Activated CD4-positive, alpha-beta T cell treated with anti-CD3 and anti-CD28 coated beads, Interleukin-2, amount 10 ng/mL, durations not matched to agents 7 days and 5 days (primary cell): ENCODE results near the gene NEAT1. TPM values are rescaled to one million over a fixed set of nuclear protein-coding genes. Genes with fewer than 3 reads are reported as not detected.
"Not testable (repeated sequence)": the region's sequence is repeated elsewhere in the genome, so short reads cannot be mapped to it uniquely, and the experiment has no call there.

Source experiments
- CTCF ChIA-PET: fragments of 350-600 bp; sonication (Branson Sonifier 250); formaldehyde crosslinking; loops from one replicate; lab custom pipeline; 2021; ENCODE audit warnings: antibody characterized with exemption; lab: Charles Lee
- POLR2A ChIA-PET: fragments of 350-600 bp; sonication (Branson Sonifier 250); formaldehyde crosslinking; loops from one replicate; lab custom pipeline; 2021; ENCODE audit warnings: antibody characterized with exemption; lab: Charles Lee
- DNase-seq: peaks from one replicate; pipeline ENCODE4 v3.0.0-alpha.2; 2020
- H3K27ac Mint-ChIP-seq: one replicate; pipeline ENCODE4 v1.8.0; 2021; ENCODE audit warnings: mild to moderate bottlenecking, moderate library complexity, mixed read lengths
- H3K27me3 Mint-ChIP-seq: one replicate; pipeline ENCODE4 v1.8.0; 2021; ENCODE audit warnings: mixed read lengths
- H3K36me3 Mint-ChIP-seq: one replicate; pipeline ENCODE4 v1.8.0; 2021; ENCODE audit warnings: low read depth, mixed read lengths
- H3K4me1 Mint-ChIP-seq: one replicate; pipeline ENCODE4 v1.8.0; 2021; ENCODE audit warnings: mixed read lengths
- H3K4me3 Mint-ChIP-seq: one replicate; pipeline ENCODE4 v1.8.0; 2021; ENCODE audit warnings: mild to moderate bottlenecking, moderate library complexity, mixed read lengths
- H3K9me3 Mint-ChIP-seq: one replicate; pipeline ENCODE4 v1.8.0; 2021; ENCODE audit warnings: mixed read lengths
- total RNA-seq, 2 experiments: library from RNA; stranded (reverse); gene quantifications; one replicate each; pipeline ENCODE4 v1.2.3, GENCODE V29; 2021

Gene NEAT1
- total RNA-seq, 2 experiments from 2014 or later, result 463 to 610 TPM

DNA sequence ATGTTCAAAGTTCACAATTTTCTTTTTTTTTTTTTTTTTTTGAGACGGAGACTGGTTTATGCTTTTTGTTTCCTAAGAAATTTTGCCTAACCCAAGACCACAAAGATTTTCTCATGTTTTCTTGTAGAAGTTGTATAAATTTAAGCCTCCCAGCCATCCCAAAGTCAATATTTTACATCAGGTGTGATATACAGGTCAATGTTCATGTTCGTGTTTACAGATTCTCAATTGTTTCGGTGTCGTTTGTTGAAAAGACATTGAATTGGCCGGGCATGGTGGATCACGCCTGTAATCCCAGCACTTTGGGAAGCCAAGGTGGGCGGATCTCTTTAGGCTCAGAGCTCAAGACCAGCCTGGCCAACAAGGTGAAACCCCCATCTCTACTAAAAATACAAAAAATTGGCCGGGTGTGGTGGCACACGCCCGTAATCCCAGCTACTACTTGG lies 20.8 kb upstream of the NEAT1 start:
- peaks cover 14% of the 10 kb centered on the region for H3K36me3 Mint-ChIP-seq
- H3K27me3 Mint-ChIP-seq, result no peaks in the 10 kb centered on the region
- CTCF ChIA-PET, result interaction anchor here (0.6 to 1.0 kb wide), 3 partner anchors 10 to 192 kb away, joined by 3 to 4 read pairs (median 3); no protein-coding TSS in a partner anchor
- POLR2A ChIA-PET, result no interaction called here
- H3K4me1 Mint-ChIP-seq, result peaks cover 6% of the 10 kb centered on the region
- no peak overlapping the region for H3K27ac Mint-ChIP-seq
- no peak for DNase-seq
- H3K9me3 Mint-ChIP-seq, result no peaks in the 10 kb centered on the region
- no peak overlapping the region for H3K4me3 Mint-ChIP-seq

DNA sequence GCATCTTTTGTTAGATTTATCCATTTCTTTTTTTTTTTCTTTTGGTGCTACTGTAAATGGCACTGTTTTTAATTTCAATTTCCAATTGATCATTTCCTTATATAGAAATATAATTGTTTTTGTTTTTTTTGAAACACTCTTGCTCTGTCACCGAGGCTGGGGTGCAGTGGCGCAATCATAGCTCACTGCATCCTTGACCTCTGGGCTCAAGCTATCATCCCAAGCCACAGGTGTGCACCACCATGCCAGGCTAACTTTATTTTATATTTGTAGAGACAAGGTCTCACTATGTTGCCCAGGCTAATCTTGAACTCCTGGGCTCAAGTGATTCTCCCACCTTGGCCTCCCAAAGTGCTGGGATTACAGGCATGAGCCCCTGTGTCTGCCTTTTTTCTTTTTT lies 19.8 kb upstream of the NEAT1 start:
- H3K27ac Mint-ChIP-seq, result no peak overlapping the region
- no peak for DNase-seq
- H3K27me3 Mint-ChIP-seq, result no peaks in the 10 kb centered on the region
- H3K4me1 Mint-ChIP-seq, result peaks cover 6% of the 10 kb centered on the region
- H3K36me3 Mint-ChIP-seq, result peaks cover 10% of the 10 kb centered on the region
- no peaks in the 10 kb centered on the region for H3K9me3 Mint-ChIP-seq
- ChIA-PET CTCF (interaction anchor here (1.0 kb wide), 1 partner anchor 191 kb away, joined by 3 read pairs; no protein-coding TSS in a partner anchor), POLR2A (no interaction called here)
- no peak overlapping the region for H3K4me3 Mint-ChIP-seq

DNA sequence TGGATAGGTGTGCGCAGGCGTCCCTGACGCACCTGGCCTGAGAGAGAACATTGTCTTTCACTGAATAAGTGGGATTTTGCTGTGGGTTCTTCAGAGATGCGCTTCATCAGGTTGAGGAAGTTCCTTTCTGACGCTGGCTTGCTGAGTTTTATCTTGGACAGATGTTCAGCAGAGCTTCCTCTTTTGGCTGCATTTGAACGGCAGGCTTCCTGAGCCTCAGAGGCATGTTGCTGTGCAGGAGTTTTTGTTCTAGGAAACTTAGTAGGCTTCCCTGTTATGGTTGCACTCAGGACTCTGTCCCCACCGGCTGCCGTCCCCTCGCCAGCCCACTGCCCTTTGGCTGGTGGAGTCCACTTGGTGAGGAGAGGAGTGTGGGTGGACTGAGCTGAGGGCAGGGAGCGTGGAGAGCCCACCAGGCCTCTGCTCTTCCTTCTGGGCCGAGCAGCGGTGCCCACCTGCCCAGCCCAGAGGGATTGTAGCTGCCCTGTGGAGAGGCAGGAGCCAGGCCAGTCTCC lies 18.9 kb upstream of the NEAT1 start:
- ChIA-PET POLR2A (no interaction called here), CTCF (interaction anchor here (2.6 kb wide), 1 partner anchor 12 kb away, joined by 13 read pairs; no protein-coding TSS in a partner anchor)
- no peak for DNase-seq
- Mint-ChIP-seq H3K36me3 (peaks cover 12% of the 10 kb centered on the region), H3K27me3 (no peaks in the 10 kb centered on the region), H3K27ac (no peak overlapping the region), H3K4me3 (no peak overlapping the region), H3K9me3 (no peaks in the 10 kb centered on the region), H3K4me1 (peaks cover 6% of the 10 kb centered on the region)

DNA sequence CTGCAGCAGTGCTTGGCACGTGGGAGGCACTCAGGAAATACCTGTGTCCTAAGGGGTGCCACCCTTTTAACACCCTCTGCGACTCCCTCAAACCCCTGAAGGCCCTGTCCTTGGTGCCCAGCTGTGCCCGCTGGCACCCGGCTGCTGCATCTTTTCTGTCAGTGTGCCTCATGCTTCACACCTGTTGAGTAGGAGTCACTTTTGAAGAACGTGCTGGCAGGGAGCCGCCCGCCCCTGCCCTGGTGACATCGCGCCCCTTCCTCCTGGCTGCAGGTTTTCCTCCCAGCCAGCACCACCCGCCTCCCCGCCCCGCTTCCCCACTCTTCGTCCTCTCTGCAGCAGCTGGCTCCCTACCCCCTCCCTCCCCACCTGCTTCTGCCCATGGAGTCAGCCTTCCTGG lies 18.4 kb upstream of the NEAT1 start:
- Mint-ChIP-seq H3K27me3 (no peaks in the 10 kb centered on the region), H3K4me3 (no peak overlapping the region), H3K9me3 (no peaks in the 10 kb centered on the region), H3K36me3 (peaks cover 16% of the 10 kb centered on the region), H3K4me1 (peaks cover 6% of the 10 kb centered on the region), H3K27ac (no peak overlapping the region)
- no peak for DNase-seq
- CTCF ChIA-PET, result interaction anchor here (0.6 to 2.6 kb wide), 4 partner anchors 10 to 106 kb away, joined by 3 to 13 read pairs (median 3); no protein-coding TSS in a partner anchor
- POLR2A ChIA-PET, result no interaction called here

DNA sequence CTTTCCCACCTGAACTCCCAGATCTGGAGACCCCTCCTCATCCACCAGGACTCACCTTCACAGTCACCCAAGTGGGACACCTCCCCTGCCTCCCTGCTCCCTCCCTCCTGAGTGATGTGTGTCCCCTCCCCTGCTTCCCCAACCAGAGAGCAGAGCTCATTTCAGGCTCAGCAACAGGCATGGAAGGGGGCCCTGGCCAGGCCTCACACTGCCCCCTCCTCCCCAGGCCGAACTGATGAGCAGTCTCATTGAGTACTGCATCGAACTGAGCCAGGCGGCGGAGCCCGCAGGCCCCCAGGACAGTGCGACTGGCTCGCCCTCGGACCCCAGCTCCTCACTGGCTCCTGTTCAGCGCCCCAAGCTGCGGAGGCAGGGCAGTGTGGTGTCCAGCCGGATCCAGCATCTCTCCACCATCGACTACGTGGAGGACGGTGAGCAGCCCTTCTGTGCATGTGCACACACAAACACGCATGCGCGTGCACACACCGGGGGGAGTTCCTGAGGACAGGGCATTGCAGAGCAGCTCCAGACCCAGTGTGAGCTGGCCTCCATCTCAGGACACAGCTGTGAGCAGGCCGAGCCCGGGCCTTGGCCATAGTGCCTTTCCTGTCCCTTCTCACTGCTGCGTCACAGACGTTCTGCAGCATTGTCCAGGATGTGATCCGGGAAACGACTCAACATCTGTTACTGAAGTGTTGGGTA lies 17.8 kb upstream of the NEAT1 start:
- Mint-ChIP-seq H3K4me3 (no peak overlapping the region), H3K27me3 (no peaks in the 10 kb centered on the region), H3K9me3 (no peaks in the 10 kb centered on the region), H3K4me1 (peaks cover 6% of the 10 kb centered on the region), H3K27ac (no peak overlapping the region), H3K36me3 (peaks cover 18% of the 10 kb centered on the region)
- CTCF ChIA-PET, result interaction anchor here (0.6 to 2.6 kb wide), 7 partner anchors 9 to 307 kb away, joined by 3 to 13 read pairs (median 3); partner anchors contain the start of gene KAT5
- DNase-seq, result no peak
- POLR2A ChIA-PET, result no interaction called here

DNA sequence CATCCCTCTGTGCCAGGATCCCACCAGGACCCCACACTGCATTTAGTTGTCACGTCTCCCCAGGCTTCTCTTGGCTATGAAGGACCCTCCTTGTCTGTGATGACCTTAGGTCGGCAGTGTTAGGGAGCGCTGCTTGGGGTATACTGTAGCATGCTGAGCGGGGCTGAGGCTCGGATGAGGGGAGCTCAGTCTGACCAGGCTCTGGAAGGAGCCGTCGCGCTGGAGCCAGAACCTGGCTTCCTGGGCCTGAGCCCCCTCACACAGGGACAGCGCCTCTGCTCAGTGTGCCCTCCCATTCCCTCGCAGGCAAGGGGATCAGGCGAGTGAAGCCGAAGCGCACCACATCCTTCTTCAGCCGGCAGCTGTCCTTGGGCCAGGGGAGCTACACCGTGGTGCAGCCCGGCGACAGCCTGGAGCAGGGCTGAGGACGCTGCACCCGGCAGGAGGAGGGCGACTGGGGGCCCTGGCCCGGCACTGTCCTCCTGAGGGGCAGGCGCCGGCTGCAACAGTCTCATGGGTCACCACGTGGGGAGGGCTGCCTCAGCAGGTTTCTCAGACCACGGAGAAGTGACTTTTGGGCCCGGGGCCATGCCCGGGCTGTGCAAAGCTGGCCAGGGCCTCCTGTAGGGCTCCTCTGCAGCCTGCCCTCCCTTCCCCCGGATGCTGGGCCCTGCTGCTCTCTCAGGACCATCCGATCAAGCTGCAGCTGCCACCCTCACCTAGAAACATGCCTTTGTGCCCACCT lies 11.5 kb upstream of the NEAT1 start:
- ChIA-PET CTCF (no interaction called here), POLR2A (no interaction called here)
- H3K27me3 Mint-ChIP-seq, result no peaks in the 10 kb centered on the region
- H3K27ac Mint-ChIP-seq, result no peak overlapping the region
- no peak overlapping the region for H3K4me3 Mint-ChIP-seq
- peaks cover 10% of the 10 kb centered on the region for H3K4me1 Mint-ChIP-seq
- H3K36me3 Mint-ChIP-seq, result peaks cover 16% of the 10 kb centered on the region
- no peak for DNase-seq
- no peaks in the 10 kb centered on the region for H3K9me3 Mint-ChIP-seq

DNA sequence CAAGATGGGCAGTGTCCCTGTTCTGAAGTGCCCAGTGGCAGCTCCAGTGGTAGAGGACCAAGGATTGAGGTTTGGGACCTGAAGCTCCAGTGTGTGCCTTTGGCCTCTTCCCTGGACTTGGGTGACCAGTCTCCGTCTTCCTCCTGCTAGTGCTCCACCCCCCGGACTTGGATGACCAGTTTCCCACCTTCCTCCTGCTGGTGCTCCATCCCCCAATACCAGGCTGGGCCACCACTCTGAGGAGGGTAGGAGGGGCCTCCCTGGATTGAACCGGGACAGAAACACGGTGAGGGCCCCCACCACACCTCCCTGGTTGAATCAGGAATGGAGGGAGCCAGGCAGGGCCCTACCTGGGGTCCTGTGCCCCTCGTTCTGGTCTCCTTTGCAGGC lies 10.9 kb upstream of the NEAT1 start:
- CTCF ChIA-PET, result interaction anchor here (1.5 kb wide), 1 partner anchor 21 kb away, joined by 4 read pairs; no protein-coding TSS in a partner anchor
- H3K27ac Mint-ChIP-seq, result no peak overlapping the region
- DNase-seq, result no peak
- no peaks in the 10 kb centered on the region for H3K9me3 Mint-ChIP-seq
- no peak overlapping the region for H3K4me3 Mint-ChIP-seq
- H3K27me3 Mint-ChIP-seq, result no peaks in the 10 kb centered on the region
- peaks cover 16% of the 10 kb centered on the region for H3K36me3 Mint-ChIP-seq
- H3K4me1 Mint-ChIP-seq, result peaks cover 16% of the 10 kb centered on the region
- POLR2A ChIA-PET, result no interaction called here

DNA sequence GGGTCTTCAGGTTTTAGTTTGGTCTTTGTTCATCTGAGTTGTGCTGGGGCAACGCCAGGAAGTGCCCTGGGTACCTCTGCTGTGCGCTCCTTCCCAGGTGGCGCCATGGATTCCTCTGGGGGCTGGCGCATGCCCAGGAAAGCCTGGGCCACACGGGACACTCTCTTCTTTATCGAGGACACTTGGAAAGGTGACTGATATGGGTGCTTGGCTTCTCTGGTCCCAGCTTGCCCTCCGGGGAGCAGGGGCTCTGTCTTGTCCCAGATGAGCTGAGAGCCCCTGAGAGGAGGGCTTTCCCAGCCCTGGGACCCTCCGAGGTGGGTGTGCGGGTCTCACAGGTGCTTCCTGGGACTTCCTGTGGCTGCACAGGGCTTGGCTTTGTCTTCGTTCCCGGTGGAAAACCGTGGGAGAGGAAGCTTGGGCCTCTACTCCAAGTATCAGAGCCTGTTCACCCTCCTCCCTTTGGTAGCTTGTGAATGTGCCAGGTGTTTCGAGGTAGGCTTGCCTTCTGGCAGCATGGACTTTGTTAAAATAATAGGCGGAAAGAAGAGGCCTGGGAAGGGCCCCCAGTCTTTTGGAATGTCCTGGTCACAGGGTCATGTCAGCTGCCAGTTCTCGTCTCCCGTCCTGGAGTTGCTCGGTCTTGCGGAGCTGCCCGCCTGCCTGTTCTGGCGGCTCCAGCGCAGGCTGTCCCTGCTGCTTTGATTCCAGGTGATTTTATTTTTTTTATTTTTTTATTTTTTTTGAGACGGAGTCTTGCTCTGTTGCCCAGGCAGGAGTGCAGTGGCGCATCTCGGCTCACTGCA lies 10.1 kb upstream of the NEAT1 start:
- H3K4me1 Mint-ChIP-seq, result peaks cover 24% of the 10 kb centered on the region
- no peak overlapping the region for H3K27ac Mint-ChIP-seq
- POLR2A ChIA-PET, result no interaction called here
- CTCF ChIA-PET, result interaction anchor here (1.5 to 6.3 kb wide), 2 partner anchors 22 to 95 kb away, joined by 4 to 98 read pairs; no protein-coding TSS in a partner anchor
- no peaks in the 10 kb centered on the region for H3K27me3 Mint-ChIP-seq
- H3K9me3 Mint-ChIP-seq, result no peaks in the 10 kb centered on the region
- H3K4me3 Mint-ChIP-seq, result no peak overlapping the region
- peaks cover 16% of the 10 kb centered on the region for H3K36me3 Mint-ChIP-seq
- DNase-seq, result no peak

DNA sequence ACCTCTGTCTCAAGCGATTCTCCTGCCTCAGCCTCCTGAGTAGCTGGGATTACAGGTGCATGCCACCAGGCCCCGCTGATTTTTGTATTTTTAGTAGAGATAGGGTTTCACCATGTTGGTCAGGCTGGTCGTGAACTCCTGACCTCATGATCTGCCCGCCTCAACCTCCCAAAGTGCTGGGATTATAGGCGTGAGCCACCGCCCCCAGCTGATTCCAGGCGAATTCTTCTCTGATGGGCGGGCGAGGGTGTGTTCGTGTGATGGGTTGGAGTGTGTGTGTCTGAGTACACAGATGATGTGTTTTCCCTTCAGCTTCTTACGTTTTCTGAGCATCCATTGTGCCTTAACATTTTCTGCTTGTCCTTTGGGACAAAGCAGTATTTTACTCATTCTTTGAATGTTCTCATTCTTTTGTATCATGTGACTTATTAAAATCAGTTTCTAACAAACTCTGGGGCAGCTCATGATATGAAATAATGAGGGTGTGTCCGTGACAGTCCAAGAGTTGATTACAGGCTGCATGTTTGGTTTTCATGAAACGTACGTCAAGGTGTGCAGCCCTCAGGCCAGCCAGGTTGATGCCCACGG lies 9.4 kb upstream of the NEAT1 start:
- H3K9me3 Mint-ChIP-seq, POLR2A ChIA-PET, H3K4me3 Mint-ChIP-seq, DNase-seq, H3K27me3 Mint-ChIP-seq, H3K27ac Mint-ChIP-seq: not testable (repeated sequence)
- H3K4me1 Mint-ChIP-seq, result peaks cover 30% of the 10 kb centered on the region
- CTCF ChIA-PET, result interaction anchor here (1.5 to 6.3 kb wide), 2 partner anchors 23 to 95 kb away, joined by 4 to 98 read pairs; no protein-coding TSS in a partner anchor
- H3K36me3 Mint-ChIP-seq, result peaks cover 15% of the 10 kb centered on the region

DNA sequence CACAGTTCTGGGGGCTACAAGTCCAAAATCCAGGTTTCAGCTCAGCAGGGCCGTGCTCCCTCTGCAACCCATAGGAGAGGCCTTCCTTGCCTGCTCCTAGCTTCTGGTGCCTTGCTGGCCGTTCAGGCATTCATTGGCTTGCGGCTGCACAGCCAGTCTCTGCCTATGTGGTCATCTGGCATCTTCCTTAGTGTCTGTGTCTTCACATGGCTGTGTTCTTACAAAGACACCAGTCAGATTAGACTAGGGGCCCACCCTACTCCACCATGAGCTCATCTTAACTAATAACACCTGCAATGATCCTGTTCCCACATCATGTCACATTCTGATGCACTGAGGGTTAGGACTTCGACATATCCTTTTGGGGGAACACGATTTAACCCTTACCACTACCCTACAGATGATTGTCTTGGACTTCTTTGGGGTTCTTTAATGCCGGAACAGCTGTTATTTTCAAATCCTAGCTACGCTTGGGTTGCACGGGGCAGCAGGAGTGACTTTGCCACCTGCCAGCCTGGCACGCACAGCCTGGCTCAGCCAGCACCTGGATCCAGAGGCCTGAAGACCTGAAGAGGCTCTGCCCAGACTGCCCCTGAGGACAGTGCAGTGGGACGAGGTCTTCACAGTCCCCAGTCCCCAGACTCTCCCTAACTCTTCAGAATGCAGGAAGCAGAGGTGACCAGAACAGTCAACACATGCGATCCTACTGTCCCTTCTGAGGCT lies 7.7 kb upstream of the NEAT1 start:
- peaks cover 4% of the 10 kb centered on the region for H3K36me3 Mint-ChIP-seq
- peaks cover 42% of the 10 kb centered on the region for H3K4me1 Mint-ChIP-seq
- no peak for DNase-seq
- H3K4me3 Mint-ChIP-seq, result no peak overlapping the region
- CTCF ChIA-PET, result interaction anchor here (0.6 to 8.1 kb wide), 23 partner anchors 10 to 302 kb away, joined by 3 to 98 read pairs (median 7); partner anchors contain the start of genes MALAT1 and SCYL1
- no peak overlapping the region for H3K27ac Mint-ChIP-seq
- POLR2A ChIA-PET, result interaction anchor here (1.3 to 14.2 kb wide), 2 partner anchors 26 to 89 kb away, joined by 3 to 781 read pairs; partner anchors contain the start of gene MALAT1
- H3K9me3 Mint-ChIP-seq, result no peaks in the 10 kb centered on the region
- H3K27me3 Mint-ChIP-seq, result no peaks in the 10 kb centered on the region
